ENCODE results near the gene UMAD1.

DNA sequence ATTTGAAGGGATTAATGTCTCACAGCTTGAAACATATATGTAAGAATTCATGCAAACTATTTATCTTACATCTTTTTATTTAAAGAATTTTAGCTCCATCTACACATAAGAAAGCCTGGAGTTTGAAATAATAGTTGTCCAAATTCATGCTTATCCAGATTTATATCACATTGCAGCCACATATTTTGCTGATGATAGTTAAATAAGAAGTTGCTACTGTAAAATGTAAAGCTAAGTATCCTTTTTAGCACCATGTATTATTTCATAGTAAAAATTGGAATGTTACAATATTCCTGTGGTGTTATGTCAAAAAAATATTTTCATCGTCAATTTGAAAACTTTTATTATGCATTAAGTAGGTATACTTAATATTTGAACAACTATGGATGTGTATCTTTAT lies 27.3 kb upstream of the UMAD1 start:
- no peak for TF ChIP-seq GLIS3 (CRISPR knock-in tag; IDR thresholded peaks at IDR 0.05)
- no peak for TF ChIP-seq TOX (CRISPR knock-in tag; IDR thresholded peaks at IDR 0.05; ENCODE audit: borderline replicate concordance)
- TF ChIP-seq ESRRG (CRISPR knock-in tag; IDR thresholded peaks at IDR 0.05) = no peak
- TF ChIP-seq ISL1 (CRISPR knock-in tag; IDR thresholded peaks at IDR 0.05) = no peak
- no peak for TF ChIP-seq ZNF8 (CRISPR knock-in tag; IDR thresholded peaks at IDR 0.05)
- no peak for TF ChIP-seq ARNTL (CRISPR knock-in tag; IDR thresholded peaks at IDR 0.05; ENCODE audit: borderline replicate concordance, low read depth)
- TF ChIP-seq PATZ1 (CRISPR knock-in tag; IDR thresholded peaks at IDR 0.05; ENCODE audit: borderline replicate concordance) = no peak
- TF ChIP-seq ZFP30 (CRISPR knock-in tag; IDR thresholded peaks at IDR 0.05) = no peak
- no peak for TF ChIP-seq CSRNP3 (CRISPR knock-in tag; IDR thresholded peaks at IDR 0.05)
- TF ChIP-seq BACH2 (CRISPR knock-in tag; IDR thresholded peaks at IDR 0.05; ENCODE audit: borderline replicate concordance) = no peak
- no peak for TF ChIP-seq ZNF565 (CRISPR knock-in tag; conservative IDR thresholded peaks at IDR 0.05; ENCODE audit: low read depth)
- TF ChIP-seq, protein P1, sequence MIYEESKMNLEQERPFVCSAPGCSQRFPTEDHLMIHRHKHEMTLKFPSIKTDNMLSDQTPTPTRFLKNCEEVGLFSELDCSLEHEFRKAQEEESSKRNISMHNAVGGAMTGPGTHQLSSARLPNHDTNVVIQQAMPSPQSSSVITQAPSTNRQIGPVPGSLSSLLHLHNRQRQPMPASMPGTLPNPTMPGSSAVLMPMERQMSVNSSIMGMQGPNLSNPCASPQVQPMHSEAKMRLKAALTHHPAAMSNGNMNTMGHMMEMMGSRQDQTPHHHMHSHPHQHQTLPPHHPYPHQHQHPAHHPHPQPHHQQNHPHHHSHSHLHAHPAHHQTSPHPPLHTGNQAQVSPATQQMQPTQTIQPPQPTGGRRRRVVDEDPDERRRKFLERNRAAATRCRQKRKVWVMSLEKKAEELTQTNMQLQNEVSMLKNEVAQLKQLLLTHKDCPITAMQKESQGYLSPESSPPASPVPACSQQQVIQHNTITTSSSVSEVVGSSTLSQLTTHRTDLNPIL (CRISPR knock-in tag; IDR thresholded peaks at IDR 0.05; ENCODE audit: low read depth) = no peak
- TF ChIP-seq ZC3H10 (CRISPR knock-in tag; IDR thresholded peaks at IDR 0.05) = no peak

All from SK-N-SH treated with all-trans-retinoic acid at 6 μM for 48 hours (cell line).